Activated CD8-positive, alpha-beta T cell treated with anti-CD3 and anti-CD28 coated beads, Interleukin-2, amount 10 ng/mL, durations not matched to agents 7 days and 5 days (primary cell): ENCODE data around the gene RTKN. TPM values are rescaled to one million over a fixed set of nuclear protein-coding genes. Genes with fewer than 3 reads are reported as not detected.
A peak's percentile ranks its signal among the peaks of the same experiment; 100 is the strongest.
"Not testable (repeated sequence)": the region's sequence is repeated elsewhere in the genome, so short reads cannot be mapped to it uniquely, and the experiment has no call there.

Source experiments
- ATAC-seq: fragments of 150-1000 bp; cut with Tn5 transposase; one replicate; pipeline ENCODE4 v1.10.0; 2021; ENCODE audit warnings: moderate library complexity
- CTCF ChIA-PET: fragments of 350-600 bp; sonication (Branson Sonifier 250); formaldehyde crosslinking; loops from one replicate; lab custom pipeline; 2021; ENCODE audit warnings: antibody characterized with exemption; lab: Charles Lee
- POLR2A ChIA-PET: fragments of 350-600 bp; sonication (Branson Sonifier 250); formaldehyde crosslinking; loops from one replicate; lab custom pipeline; 2021; ENCODE audit warnings: antibody characterized with exemption; lab: Charles Lee
- DNase-seq: peaks from one replicate; pipeline ENCODE4 v3.0.0-alpha.2; 2020
- H3K27ac Mint-ChIP-seq: one replicate; pipeline ENCODE4 v1.8.0; 2021; ENCODE audit warnings: mild to moderate bottlenecking, mixed read lengths
- H3K27me3 Mint-ChIP-seq: one replicate; pipeline ENCODE4 v1.8.0; 2021; ENCODE audit warnings: low read depth, mixed read lengths
- H3K36me3 Mint-ChIP-seq: one replicate; pipeline ENCODE4 v1.8.0; 2021; ENCODE audit warnings: low read depth, mixed read lengths
- H3K4me1 Mint-ChIP-seq: one replicate; pipeline ENCODE4 v1.8.0; 2021; ENCODE audit warnings: low read depth, mixed read lengths
- H3K4me3 Mint-ChIP-seq: one replicate; pipeline ENCODE4 v1.8.0; 2021; ENCODE audit warnings: mild to moderate bottlenecking, mixed read lengths
- H3K9me3 Mint-ChIP-seq: one replicate; pipeline ENCODE4 v1.8.0; 2022; ENCODE audit warnings: mixed read lengths; ENCODE audit not compliant: insufficient read depth
- total RNA-seq, 2 experiments: library from RNA; stranded (reverse); gene quantifications; one replicate each; pipeline ENCODE4 v1.2.3, GENCODE V29; 2021

Gene RTKN
- total RNA-seq, 2 experiments from 2014 or later, result 0.37 to 0.57 TPM

- no peak for ATAC-seq
- Mint-ChIP-seq H3K4me1 (peaks cover 42% of the 10 kb centered on the region), H3K4me3 (no peak overlapping the region), H3K9me3 (no peaks in the 10 kb centered on the region), H3K36me3 (peaks cover 54% of the 10 kb centered on the region), H3K27ac (no peak overlapping the region), H3K27me3 (no peaks in the 10 kb centered on the region)
- DNase-seq, result no peak
- ChIA-PET CTCF (interaction anchor here (0.7 to 2.5 kb wide), 7 partner anchors 15 to 225 kb away, joined by 3 to 11 read pairs (median 3); partner anchors contain the start of gene WBP1), POLR2A (interaction anchor here (1.3 to 1.6 kb wide), 2 partner anchors 8 to 16 kb away, joined by 5 to 7 read pairs; partner anchors contain the start of genes CCDC142, TTC31 and WBP1)
Measured at GRCh38 chr2:74474481-74474880, 32.7 kb upstream of the RTKN start.

GRCh38 chr2:74472945-74473258 lies 31.2 kb upstream of the RTKN start:
- ATAC-seq, result no peak
- Mint-ChIP-seq H3K36me3 (peaks cover 50% of the 10 kb centered on the region), H3K9me3 (no peaks in the 10 kb centered on the region), H3K4me3 (peak overlapping the region; percentile 98), H3K27me3 (no peaks in the 10 kb centered on the region), H3K4me1 (peaks cover 36% of the 10 kb centered on the region), H3K27ac (peak overlapping the region; percentile 99)
- ChIA-PET POLR2A (interaction anchor here (0.6 to 2.9 kb wide), 14 partner anchors 9 to 294 kb away, joined by 3 to 39 read pairs (median 4); partner anchors contain the start of genes AUP1, CCDC142, DOK1 and HTRA2), CTCF (interaction anchor here (0.7 to 3.0 kb wide), 13 partner anchors 9 to 223 kb away, joined by 3 to 26 read pairs (median 5); partner anchors contain the start of genes AUP1, CCDC142, HTRA2 and INO80B)
- no peak for DNase-seq

GRCh38 chr2:74472086-74472944 lies 30.6 kb upstream of the RTKN start, which contains the start of gene MRPL53:
Gene MRPL53 (minus strand): TSS chr2:74472680. CDS start chr2:74472660, 20 bp downstream.
- no peaks in the 10 kb centered on the region for H3K27me3 Mint-ChIP-seq
- POLR2A ChIA-PET, result interaction anchor here (0.6 to 2.9 kb wide), 14 partner anchors 10 to 294 kb away, joined by 3 to 39 read pairs (median 4); partner anchors contain the start of genes AUP1, CCDC142, DOK1 and HTRA2
- H3K27ac Mint-ChIP-seq, result peak within 1 kb of the TSS; percentile 99
- ATAC-seq, result peak; percentile 95
- peaks cover 33% of the 10 kb centered on the region for H3K4me1 Mint-ChIP-seq
- CTCF ChIA-PET, result interaction anchor here (0.7 to 3.0 kb wide), 13 partner anchors 10 to 223 kb away, joined by 3 to 26 read pairs (median 5); partner anchors contain the start of genes AUP1, CCDC142, HTRA2 and INO80B
- H3K36me3 Mint-ChIP-seq, result peaks cover 46% of the 10 kb centered on the region
- peak within 1 kb of the TSS; percentile 98 for H3K4me3 Mint-ChIP-seq
- no peaks in the 10 kb centered on the region for H3K9me3 Mint-ChIP-seq
- peak; percentile 97 for DNase-seq

- ATAC-seq, result peak; percentile 1
- no peaks in the 10 kb centered on the region for H3K27me3 Mint-ChIP-seq
Measured at GRCh38 chr2:74471332-74472065, 29.8 kb upstream of the RTKN start.

GRCh38 chr2:74470742-74471141 lies 29.0 kb upstream of the RTKN start:
- H3K4me3 Mint-ChIP-seq, result peak overlapping the region; percentile 51
- peak overlapping the region; percentile 67 for H3K27ac Mint-ChIP-seq
- CTCF ChIA-PET, result interaction anchor here (0.8 to 3.0 kb wide), 3 partner anchors 11 to 61 kb away, joined by 3 to 26 read pairs (median 4); partner anchors contain the start of genes CCDC142 and TTC31
- not testable (repeated sequence) for H3K27me3 Mint-ChIP-seq, H3K9me3 Mint-ChIP-seq, DNase-seq, ATAC-seq
- POLR2A ChIA-PET, result interaction anchor here (0.6 to 2.9 kb wide), 5 partner anchors 12 to 61 kb away, joined by 3 to 28 read pairs (median 5); partner anchors contain the start of genes INO80B and WBP1
- H3K4me1 Mint-ChIP-seq, result peaks cover 37% of the 10 kb centered on the region
- H3K36me3 Mint-ChIP-seq, result peaks cover 39% of the 10 kb centered on the region

More at GRCh38 chr2:74471332-74472065, 29.8 kb upstream of the RTKN start:
- CTCF ChIA-PET, result interaction anchor here (0.8 to 3.0 kb wide), 6 partner anchors 11 to 137 kb away, joined by 3 to 26 read pairs (median 4); partner anchors contain the start of genes CCDC142 and TTC31
- Mint-ChIP-seq H3K4me1 (peaks cover 34% of the 10 kb centered on the region), H3K9me3 (no peaks in the 10 kb centered on the region), H3K36me3 (peaks cover 42% of the 10 kb centered on the region), H3K27ac (peak overlapping the region; percentile 99), H3K4me3 (peak overlapping the region; percentile 98)
- DNase-seq, result no peak
- POLR2A ChIA-PET, result interaction anchor here (0.6 to 2.9 kb wide), 9 partner anchors 9 to 293 kb away, joined by 3 to 39 read pairs (median 4); partner anchors contain the start of genes CCDC142, DOK1, INO80B and LOXL3

GRCh38 chr2:74464406-74464805 lies 22.7 kb upstream of the RTKN start:
- peak overlapping the region; percentile 96 for H3K4me3 Mint-ChIP-seq
- peaks cover 18% of the 10 kb centered on the region for H3K36me3 Mint-ChIP-seq
- DNase-seq (no peak), ATAC-seq (peak; percentile 3)
- ChIA-PET CTCF (interaction anchor here (1.0 to 1.7 kb wide), 4 partner anchors 17 to 123 kb away, joined by 3 to 4 read pairs (median 4); no protein-coding TSS in a partner anchor), POLR2A (interaction anchor here (1.1 to 1.5 kb wide), 4 partner anchors 19 to 727 kb away, joined by 3 to 11 read pairs (median 3); partner anchors contain the start of genes AUP1, CCDC142, HTRA2 and TPRKB)
- H3K9me3 Mint-ChIP-seq, result no peaks in the 10 kb centered on the region
- no peaks in the 10 kb centered on the region for H3K27me3 Mint-ChIP-seq
- H3K27ac Mint-ChIP-seq, result peak overlapping the region; percentile 86
- peaks cover 38% of the 10 kb centered on the region for H3K4me1 Mint-ChIP-seq

GRCh38 chr2:74462786-74463105 lies 21.0 kb upstream of the RTKN start:
- H3K4me3 Mint-ChIP-seq, result no peak overlapping the region
- CTCF ChIA-PET, result no interaction called here
- H3K36me3 Mint-ChIP-seq, result peaks cover 19% of the 10 kb centered on the region
- no peak for ATAC-seq
- no peak for DNase-seq
- POLR2A ChIA-PET, result interaction anchor here (1.0 to 2.6 kb wide), 2 partner anchors 9 to 10 kb away, joined by 3 to 12 read pairs; partner anchors contain the start of gene MRPL53
- H3K4me1 Mint-ChIP-seq, result peaks cover 43% of the 10 kb centered on the region
- H3K27ac Mint-ChIP-seq, result no peak overlapping the region
- no peaks in the 10 kb centered on the region for H3K27me3 Mint-ChIP-seq
- no peaks in the 10 kb centered on the region for H3K9me3 Mint-ChIP-seq

GRCh38 chr2:74462054-74462785 lies 20.5 kb upstream of the RTKN start:
- Mint-ChIP-seq H3K4me1 (peaks cover 42% of the 10 kb centered on the region), H3K27ac (no peak overlapping the region), H3K27me3 (no peaks in the 10 kb centered on the region), H3K9me3 (no peaks in the 10 kb centered on the region), H3K36me3 (peaks cover 20% of the 10 kb centered on the region), H3K4me3 (no peak overlapping the region)
- ATAC-seq (no peak), DNase-seq (no peak)
- ChIA-PET CTCF (interaction anchor here (0.7 to 1.0 kb wide), 4 partner anchors 31 to 126 kb away, joined by 3 to 6 read pairs (median 4); no protein-coding TSS in a partner anchor), POLR2A (interaction anchor here (0.7 to 2.6 kb wide), 4 partner anchors 9 to 20 kb away, joined by 3 to 12 read pairs (median 3); partner anchors contain the start of gene MRPL53)

- POLR2A ChIA-PET, result interaction anchor here (0.7 to 2.6 kb wide), 3 partner anchors 12 to 20 kb away, joined by 3 to 12 read pairs (median 3); partner anchors contain the start of gene MRPL53
- DNase-seq (no peak), ATAC-seq (no peak)
- no peaks in the 10 kb centered on the region for H3K9me3 Mint-ChIP-seq
- H3K4me3 Mint-ChIP-seq, result no peak overlapping the region
- peaks cover 26% of the 10 kb centered on the region for H3K36me3 Mint-ChIP-seq
- CTCF ChIA-PET, result interaction anchor here (0.7 to 1.0 kb wide), 4 partner anchors 30 to 127 kb away, joined by 3 to 6 read pairs (median 4); no protein-coding TSS in a partner anchor
- peak overlapping the region; percentile 30 for H3K27ac Mint-ChIP-seq
- H3K27me3 Mint-ChIP-seq, result no peaks in the 10 kb centered on the region
- H3K4me1 Mint-ChIP-seq, result peaks cover 50% of the 10 kb centered on the region
Measured at GRCh38 chr2:74461187-74462053, 19.7 kb upstream of the RTKN start.
